ENCODE results near the gene ARHGAP10.
A peak's percentile ranks its signal among the peaks of the same experiment; 100 is the strongest.

Gene ARHGAP10

GRCh38 chr4:147813109-147813773 lies 81.4 kb downstream of the ARHGAP10 start:
- Histone ChIP-seq H3K4me1 (peaks cover 0 to 100% (median 76%) of the 10 kb centered on the region in 4 donors), H3K4me3 (no peak overlapping the region), H3K9me3 (no peaks in the 10 kb centered on the region), H3K36me3 (no peaks in the 10 kb centered on the region), H3K27ac (peak overlapping the region; percentile 77 to 84), H3K27me3 (no peaks in the 10 kb centered on the region)
- intact Hi-C loops (cut with DNase I; ENCODE audit: low total_unique reads) = no loop called here
- peak in 1 of 2 experiments; percentile 3 for TF ChIP-seq CTCF (IDR thresholded peaks at IDR 0.05)
- DNase-seq = no peak

- H3K4me3 ChIP-seq = no peak overlapping the region
- H3K27ac ChIP-seq = peak overlapping the region; percentile 77 to 84
- no peak for DNase-seq
- H3K27me3 ChIP-seq = no peaks in the 10 kb centered on the region
- intact Hi-C loops (cut with DNase I; ENCODE audit: low total_unique reads) = no loop called here
- H3K9me3 ChIP-seq = no peaks in the 10 kb centered on the region
- H3K36me3 ChIP-seq = no peaks in the 10 kb centered on the region
- peaks cover 0 to 100% (median 69%) of the 10 kb centered on the region in 4 donors for H3K4me1 ChIP-seq
- no peak for TF ChIP-seq CTCF (IDR thresholded peaks at IDR 0.05)
These were observed 82.1 kb downstream of the ARHGAP10 start for GRCh38 chr4:147813973-147814372.

- TF ChIP-seq CTCF (IDR thresholded peaks at IDR 0.05) = no peak
- H3K27me3 ChIP-seq = no peaks in the 10 kb centered on the region
- no peaks in the 10 kb centered on the region for H3K9me3 ChIP-seq
- H3K27ac ChIP-seq = peak overlapping the region; percentile 77 to 84
- no peak overlapping the region for H3K4me3 ChIP-seq
- intact Hi-C loops (cut with DNase I; ENCODE audit: low total_unique reads) = no loop called here
- DNase-seq = no peak
- peaks cover 0 to 98% (median 66%) of the 10 kb centered on the region in 4 donors for H3K4me1 ChIP-seq
- H3K36me3 ChIP-seq = no peaks in the 10 kb centered on the region
These were observed 82.5 kb downstream of the ARHGAP10 start for GRCh38 chr4:147814376-147814775.

GRCh38 chr4:147815741-147816140 lies 83.9 kb downstream of the ARHGAP10 start:
- intact Hi-C loops (cut with DNase I; ENCODE audit: low total_unique reads) = no loop called here
- no peak for TF ChIP-seq CTCF (IDR thresholded peaks at IDR 0.05)
- Histone ChIP-seq H3K4me1 (peaks cover 0 to 97% (median 59%) of the 10 kb centered on the region in 4 donors), H3K9me3 (no peaks in the 10 kb centered on the region), H3K4me3 (no peak overlapping the region), H3K27ac (peak overlapping the region; percentile 77 to 84), H3K27me3 (no peaks in the 10 kb centered on the region), H3K36me3 (no peaks in the 10 kb centered on the region)
- DNase-seq = no peak

- H3K4me3 ChIP-seq = no peak overlapping the region
- H3K36me3 ChIP-seq = no peaks in the 10 kb centered on the region
- no peaks in the 10 kb centered on the region for H3K9me3 ChIP-seq
- no peaks in the 10 kb centered on the region for H3K27me3 ChIP-seq
- H3K27ac ChIP-seq = peak overlapping the region; percentile 77 to 84
- intact Hi-C loops (cut with DNase I; ENCODE audit: low total_unique reads) = no loop called here
- H3K4me1 ChIP-seq = peaks cover 0 to 97% (median 65%) of the 10 kb centered on the region in 4 donors
- no peak for TF ChIP-seq CTCF (IDR thresholded peaks at IDR 0.05)
- peak; percentile 65 to 75 for DNase-seq
These were observed 84.7 kb downstream of the ARHGAP10 start for GRCh38 chr4:147816382-147817254.

All from tibial artery (tissue), 4 donors.